OCI-LY7 (cell line): ENCODE data around the gene PSTK. TPM values are rescaled to one million over a fixed set of nuclear protein-coding genes. Genes with fewer than 3 reads are reported as not detected.

Experiments used
- BruUV-seq: library from RNA; stranded (reverse); fragments of 400-500 nt; replicated peaks from 2 replicates; lab custom pipeline; 2021; lab: Mats Ljungman, UMichigan
- CTCF ChIA-PET: fragments of 300-600 bp; sonication (Branson Sonifier 250); formaldehyde crosslinking; loops from one replicate; lab custom pipeline; 2022; ENCODE audit warnings: antibody characterized with exemption; ENCODE audit not compliant: unreplicated experiment; lab: Charles Lee
- POLR2A ChIA-PET: fragments of 300-600 bp; sonication (Branson Sonifier 250); formaldehyde crosslinking; loops from one replicate; lab custom pipeline; 2022; ENCODE audit warnings: antibody characterized with exemption; lab: Charles Lee
- DNase-seq: peaks from one replicate; pipeline ENCODE4 v3.0.0-alpha.2; 2015; ENCODE audit warnings: low spot score
- H2AFZ ChIP-seq: fragments of 200-600 bp; sonication (generic), shearing (Covaris generic); 2 replicates; pipeline ENCODE4 v1.6.1; 2014; ENCODE audit warnings: mild to moderate bottlenecking, antibody characterized with exemption, low read length, moderate library complexity
- H3K27ac ChIP-seq: fragments of 200-600 bp; sonication (generic); 2 replicates; pipeline ENCODE4 v1.5.1; 2014; ENCODE audit warnings: mixed run types, low read depth, mild to moderate bottlenecking, moderate library complexity, low read length, inconsistent platforms; ENCODE audit not compliant: poor library complexity, severe bottlenecking
- H3K36me3 ChIP-seq: fragments of 200-600 bp; sonication (generic); 2 replicates; pipeline ENCODE4 v1.6.1; 2014; ENCODE audit warnings: mild to moderate bottlenecking, antibody characterized with exemption, low read length, moderate library complexity, mixed read lengths; ENCODE audit not compliant: insufficient read depth
- H3K4me1 ChIP-seq: fragments of 200-600 bp; sonication (generic); 2 replicates; pipeline ENCODE4 v1.5.1; 2014; ENCODE audit warnings: mild to moderate bottlenecking, low read length; ENCODE audit not compliant: insufficient read depth, poor library complexity, severe bottlenecking
- H3K4me2 ChIP-seq: fragments of 200-600 bp; sonication (generic); 2 replicates; pipeline ENCODE4 v1.6.1; 2014; ENCODE audit warnings: mild to moderate bottlenecking, low read length
- H3K4me3 ChIP-seq: fragments of 200-600 bp; sonication (generic); 2 replicates; pipeline ENCODE4 v1.5.1; 2014; ENCODE audit warnings: mild to moderate bottlenecking, low read depth, low read length; ENCODE audit not compliant: poor library complexity, severe bottlenecking
- H3K79me2 ChIP-seq: fragments of 200-600 bp; sonication (generic); 2 replicates; pipeline ENCODE4 v1.6.1; 2016; ENCODE audit warnings: low read depth, mild to moderate bottlenecking, low read length, moderate library complexity, mixed read lengths; ENCODE audit not compliant: insufficient read depth
- H3K9me2 ChIP-seq: fragments of 200-600 bp; sonication (generic); 2 replicates; pipeline ENCODE4 v1.6.1; 2016; ENCODE audit warnings: mild to moderate bottlenecking, low read length, mixed read lengths; ENCODE audit not compliant: insufficient read depth
- H3K9me3 ChIP-seq: fragments of 200-600 bp; sonication (generic); 2 replicates; pipeline ENCODE4 v1.6.1; 2014; ENCODE audit warnings: mild to moderate bottlenecking, mixed run types, low read length, mixed read lengths
- H4K20me1 ChIP-seq: fragments of 200-600 bp; sonication (generic); 2 replicates; pipeline ENCODE4 v1.6.1; 2014; ENCODE audit warnings: mild to moderate bottlenecking, antibody characterized with exemption, low read length, moderate library complexity, mixed read lengths; ENCODE audit not compliant: insufficient read depth
- EZH2phosphoT487 ChIP-seq: fragments of 200-600 bp; sonication (generic); IDR thresholded peaks from 2 replicates; pipeline ENCODE4 v1.6.1; 2018; ENCODE audit warnings: low read depth, borderline replicate concordance, mild to moderate bottlenecking, mixed run types, antibody characterized with exemption, low read length, moderate library complexity, mixed read lengths
- intact Hi-C: fragments of 100-400 bp; cut with micrococcal nuclease; formaldehyde crosslinking; loops from one replicate; pipeline ENCODE4 v1.10.0; 2022; ENCODE audit not compliant: unreplicated experiment
- total RNA-seq, 2 experiments: library from RNA; depleted of rRNA in 1 of 2; stranded (reverse); fragments of >200 nt in 1 of 2; shearing (Covaris generic) in 1 of 2; gene quantifications; 2 replicates each; pipeline ENCODE4 v1.2.3, GENCODE V29; 2014 to 2022
- TF ChIP-seq, protein P1 (sequence below): fragments of 200-600 bp; sonication (generic); conservative IDR thresholded peaks from 2 replicates; pipeline ENCODE4 v1.5.1; 2014; ENCODE audit warnings: mild to moderate bottlenecking, antibody characterized with exemption, low read length, moderate library complexity, mixed read lengths

Gene PSTK
- total RNA-seq, 2 experiments from 2014 or later, result 4.9 to 8.9 TPM

- no TSS peak for BruUV-seq
- TF ChIP-seq EZH2phosphoT487, result no peak
- TF ChIP-seq, protein P1, sequence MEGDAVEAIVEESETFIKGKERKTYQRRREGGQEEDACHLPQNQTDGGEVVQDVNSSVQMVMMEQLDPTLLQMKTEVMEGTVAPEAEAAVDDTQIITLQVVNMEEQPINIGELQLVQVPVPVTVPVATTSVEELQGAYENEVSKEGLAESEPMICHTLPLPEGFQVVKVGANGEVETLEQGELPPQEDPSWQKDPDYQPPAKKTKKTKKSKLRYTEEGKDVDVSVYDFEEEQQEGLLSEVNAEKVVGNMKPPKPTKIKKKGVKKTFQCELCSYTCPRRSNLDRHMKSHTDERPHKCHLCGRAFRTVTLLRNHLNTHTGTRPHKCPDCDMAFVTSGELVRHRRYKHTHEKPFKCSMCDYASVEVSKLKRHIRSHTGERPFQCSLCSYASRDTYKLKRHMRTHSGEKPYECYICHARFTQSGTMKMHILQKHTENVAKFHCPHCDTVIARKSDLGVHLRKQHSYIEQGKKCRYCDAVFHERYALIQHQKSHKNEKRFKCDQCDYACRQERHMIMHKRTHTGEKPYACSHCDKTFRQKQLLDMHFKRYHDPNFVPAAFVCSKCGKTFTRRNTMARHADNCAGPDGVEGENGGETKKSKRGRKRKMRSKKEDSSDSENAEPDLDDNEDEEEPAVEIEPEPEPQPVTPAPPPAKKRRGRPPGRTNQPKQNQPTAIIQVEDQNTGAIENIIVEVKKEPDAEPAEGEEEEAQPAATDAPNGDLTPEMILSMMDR, result no peak
- Histone ChIP-seq H4K20me1 (peaks cover 14% of the 10 kb centered on the region), H2AFZ (peak overlapping the region; percentile 79), H3K36me3 (peaks cover 29% of the 10 kb centered on the region; the same call in 1 of the 2 replicates), H3K79me2 (peaks cover 56% of the 10 kb centered on the region), H3K4me3 (peak overlapping the region; percentile 92), H3K9me2 (no peaks in the 10 kb centered on the region), H3K9me3 (no peaks in the 10 kb centered on the region), H3K4me1 (peaks cover 22% of the 10 kb centered on the region), H3K27ac (peak overlapping the region; percentile 52), H3K4me2 (peak overlapping the region; percentile 93)
- peak; percentile 75 for DNase-seq
- POLR2A ChIA-PET, result interaction anchor here (0.9 to 2.9 kb wide), 9 partner anchors 8 to 52 kb away, joined by 3 to 11 read pairs (median 3); partner anchors contain the start of gene PSTK
- CTCF ChIA-PET, result no interaction called here
- intact Hi-C loops, result loop anchor here (1.0 to 2.0 kb wide), 3 partner anchors 27 to 147 kb away; partner anchors contain the start of genes BUB3, C10orf88 and PSTK
Observed at GRCh38 chr10:123007558-123008354, 27.6 kb downstream of the PSTK start.

DNA sequence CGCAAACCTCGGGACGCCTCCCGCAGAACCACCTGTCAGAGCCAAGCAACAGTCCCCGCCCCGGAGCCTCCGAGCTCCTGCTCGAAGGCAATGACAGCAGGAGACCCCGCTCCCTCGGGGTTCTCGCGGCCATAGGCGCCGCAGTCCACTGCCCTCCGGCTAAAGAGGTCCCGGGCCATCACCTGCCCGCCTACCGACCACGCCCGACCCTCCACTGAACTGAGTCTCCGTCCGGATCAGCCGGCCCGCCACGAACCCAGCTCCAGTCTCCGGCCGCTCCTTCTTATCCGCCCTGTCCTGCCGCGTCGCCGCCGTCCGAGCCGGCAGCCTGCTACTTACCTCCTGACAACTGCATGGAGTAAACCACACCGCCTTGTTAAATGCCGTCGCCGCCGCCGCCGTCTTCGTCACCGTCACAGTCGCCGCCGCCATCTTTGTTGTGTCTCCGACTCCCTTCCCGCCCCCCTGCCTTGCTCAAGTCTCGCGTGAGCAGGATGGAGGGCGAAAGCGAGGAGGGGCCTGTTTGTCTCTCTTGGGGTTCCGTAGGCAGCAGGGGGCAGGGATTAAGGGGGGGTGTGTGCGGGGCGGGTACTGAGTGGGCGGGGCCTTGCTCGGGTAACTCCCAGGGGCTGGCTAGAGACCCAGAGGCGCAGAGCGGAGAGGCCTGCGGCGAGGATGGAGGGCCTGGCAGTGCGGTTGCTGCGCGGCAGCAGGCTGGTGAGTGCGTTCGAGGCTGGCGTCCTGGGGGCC lies 28.3 kb downstream of the PSTK start, which contains the start of the genes ACADSB and IKZF5:
Gene ACADSB, plus strand, starts transcription at position 652 of the 750 bp plus-strand sequence. Its CDS starts 24 bp downstream, at position 676.
Gene IKZF5, minus strand, starts transcription at position 441 of the 750 bp plus-strand sequence. CDS start 10,170 bp downstream, outside the sequence.
- peak within 1 kb of the TSS; percentile 92 for H3K4me3 ChIP-seq
- no peaks in the 10 kb centered on the region for H3K9me3 ChIP-seq
- peaks cover 14% of the 10 kb centered on the region for H4K20me1 ChIP-seq
- TF ChIP-seq, protein P1, result no peak
- no peak for TF ChIP-seq EZH2phosphoT487
- BruUV-seq, result no TSS peak
- H3K79me2 ChIP-seq, result peaks cover 49% of the 10 kb centered on the region
- H2AFZ ChIP-seq, result peak within 1 kb of the TSS; percentile 79
- CTCF ChIA-PET, result no interaction called here
- H3K4me1 ChIP-seq, result peaks cover 22% of the 10 kb centered on the region
- intact Hi-C loops, result loop anchor here (1.0 to 2.0 kb wide), 3 partner anchors 28 to 146 kb away; partner anchors contain the start of genes BUB3, C10orf88 and PSTK
- POLR2A ChIA-PET, result interaction anchor here (0.9 to 2.9 kb wide), 10 partner anchors 9 to 53 kb away, joined by 3 to 11 read pairs (median 3); partner anchors contain the start of gene PSTK
- DNase-seq, result peak; percentile 97
- peak within 1 kb of the TSS; percentile 93 for H3K4me2 ChIP-seq
- H3K9me2 ChIP-seq, result no peaks in the 10 kb centered on the region
- peak within 1 kb of the TSS; percentile 52 for H3K27ac ChIP-seq
- peaks cover 25% of the 10 kb centered on the region; the same call in 1 of the 2 replicates for H3K36me3 ChIP-seq
